ENCODE measurements around the gene HECW1. TPM values are rescaled to one million over a fixed set of nuclear protein-coding genes. Genes with fewer than 3 reads are reported as not detected.

Gene HECW1
- total and polyA plus RNA-seq, 2 of the 8 experiments (the other 6 are each of a cell fraction or from before 2014, with no cell fraction given) = 2.9 to 12.7 TPM

DNA sequence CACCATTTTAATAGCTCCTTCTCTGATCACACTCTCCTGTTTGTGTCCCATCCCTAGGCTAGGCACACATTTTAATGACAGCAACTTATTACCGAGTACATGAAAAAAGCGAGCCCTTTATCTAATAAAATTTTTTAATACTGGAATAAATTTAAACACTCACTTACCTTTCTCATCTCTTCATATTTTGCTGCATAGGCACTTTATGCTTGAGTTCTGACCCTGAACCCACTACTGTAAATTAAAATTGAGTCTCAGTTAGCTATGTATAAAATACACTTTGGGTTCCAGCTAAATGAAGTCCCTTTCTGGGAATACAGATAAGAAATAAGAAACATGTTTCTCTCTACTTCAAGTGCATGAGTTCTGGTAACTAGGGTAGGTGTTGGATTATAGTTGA, 104.6 kb downstream of the HECW1 start:
- H3K9ac ChIP-seq (replicated peaks in 1 of 4; ENCODE audit: extremely low read depth in 1 of 4, low read depth in 3 of 4, low read length in 3 of 4) = no peak overlapping the region
- H3K23ac ChIP-seq (ENCODE audit: insufficient read length) = no peak overlapping the region
- WGBS, 2 experiments (ENCODE audit: extremely low coverage in 1 of 2, insufficient coverage in 1 of 2, insufficient read length in 1 of 2, insufficient replicate concordance in 2 of 2, low coverage in 1 of 2, low lambda C conversion rate in 2 of 2, missing lambda C conversion rate in 1 of 2) = 83% methylated on average over 2 of the region's 2 CpGs; no CpG with 5 or more reads in 1 of the 2 experiments

More for the DNA sequence above, 104.6 kb downstream of the HECW1 start:
- DNase-seq (ENCODE audit: low read depth in 1 of 2, low spot score in 2 of 2) = no peak
- no peak overlapping the region for H3K4ac ChIP-seq (replicated peaks; ENCODE audit: insufficient read length, low read depth, low read length)
- no peak overlapping the region for H3K4me3 ChIP-seq (ENCODE audit: extremely low read depth in 1 of 4, insufficient read depth in 2 of 4, low read depth in 3 of 4, low read length in 4 of 4)
- FAIRE-seq = no peak
- no peak overlapping the region for H2BK120ac ChIP-seq (replicated peaks; ENCODE audit: low read depth, low read length)
- no peak overlapping the region for H2BK5ac ChIP-seq (ENCODE audit: low read depth, low read length)
- POLR2A ChIA-PET (ENCODE audit: partially characterized antibody) = interaction anchor here (1.0 kb wide), 1 partner anchor 15 kb away, joined by 3 read pairs; no protein-coding TSS in a partner anchor
- H3K4me1 ChIP-seq (replicated peaks in 1 of 4; ENCODE audit: control insufficient read depth in 3 of 4, insufficient read depth in 4 of 4, low read length in 3 of 4) = peaks cover 0 to 9% (median 4%) of the 10 kb centered on the region in 4 experiments; a peak in 4 of 7 replicates
- H2BK20ac ChIP-seq (ENCODE audit: low read length) = no peak overlapping the region
- H3K56ac ChIP-seq (replicated peaks; ENCODE audit: insufficient read length, low read depth, low read length) = no peak overlapping the region
- no peak overlapping the region for H2AK5ac ChIP-seq (ENCODE audit: low read depth, low read length)
- H3K79me1 ChIP-seq (ENCODE audit: low read depth, low read length) = no peaks in the 10 kb centered on the region
- no peak overlapping the region for H3K27ac ChIP-seq (ENCODE audit: low read depth, low read length)
- no peak overlapping the region for H4K8ac ChIP-seq (ENCODE audit: extremely low read depth, insufficient read depth, low read length)
- CTCF ChIA-PET (ENCODE audit: partially characterized antibody) = interaction anchor here (0.5 to 3.1 kb wide), 8 partner anchors 11 to 238 kb away, joined by 3 to 25 read pairs (median 4); no protein-coding TSS in a partner anchor
- no peaks in the 10 kb centered on the region for H4K20me1 ChIP-seq (replicated peaks in 1 of 2; ENCODE audit: control insufficient read depth in 1 of 2, insufficient read depth in 2 of 2, low read length in 2 of 2)
- no peaks in the 10 kb centered on the region for H3K27me3 ChIP-seq (replicated peaks in 1 of 4; ENCODE audit: control insufficient read depth in 3 of 4, extremely low read depth in 1 of 4, insufficient read depth in 3 of 4, low read length in 3 of 4)
- H2BK15ac ChIP-seq (ENCODE audit: low read length) = no peak overlapping the region
- TF ChIP-seq PHF8 (conservative IDR thresholded peaks at IDR 0.05; ENCODE audit: low read depth, low read length) = no peak
- no peak overlapping the region for H3K4me2 ChIP-seq (ENCODE audit: insufficient read depth in 1 of 2, low read depth in 2 of 2, low read length in 2 of 2)
- no peak overlapping the region for H3K18ac ChIP-seq (ENCODE audit: extremely low read depth, low read length)
- H2BK12ac ChIP-seq (ENCODE audit: low read depth, low read length) = no peak overlapping the region
- no peak overlapping the region for H2AFZ ChIP-seq (ENCODE audit: low read length)
- no peak overlapping the region for H4K91ac ChIP-seq (replicated peaks; ENCODE audit: insufficient read length, low read length)
- H4K5ac ChIP-seq (ENCODE audit: insufficient read length, low read depth, low read length) = no peak overlapping the region
- H3K14ac ChIP-seq (ENCODE audit: insufficient read length) = no peak overlapping the region
- H3K9me3 ChIP-seq (ENCODE audit: insufficient read depth in 2 of 2, low read depth in 1 of 2, low read length in 1 of 2) = peaks cover 3 to 6% of the 10 kb centered on the region in 2 experiments; a peak in 3 of 4 replicates
- H3K79me2 ChIP-seq (ENCODE audit: control insufficient read depth in 1 of 2, insufficient read depth in 2 of 2, low read length in 2 of 2) = no peaks in the 10 kb centered on the region
- peaks cover 0 to 5% (median 0%) of the 10 kb centered on the region in 4 experiments; a peak in 1 of 8 replicates for H3K36me3 ChIP-seq (ENCODE audit: control insufficient read depth in 2 of 4, insufficient read depth in 4 of 4, low read length in 3 of 4)
- H3K23me2 ChIP-seq (ENCODE audit: low read depth, low read length) = no peaks in the 10 kb centered on the region

Measured in H1 (cell line).